ENCODE data around the gene CELA2B.
"Not testable (repeated sequence)": the region's sequence is repeated elsewhere in the genome, so short reads cannot be mapped to it uniquely, and the experiment has no call there.

DNA sequence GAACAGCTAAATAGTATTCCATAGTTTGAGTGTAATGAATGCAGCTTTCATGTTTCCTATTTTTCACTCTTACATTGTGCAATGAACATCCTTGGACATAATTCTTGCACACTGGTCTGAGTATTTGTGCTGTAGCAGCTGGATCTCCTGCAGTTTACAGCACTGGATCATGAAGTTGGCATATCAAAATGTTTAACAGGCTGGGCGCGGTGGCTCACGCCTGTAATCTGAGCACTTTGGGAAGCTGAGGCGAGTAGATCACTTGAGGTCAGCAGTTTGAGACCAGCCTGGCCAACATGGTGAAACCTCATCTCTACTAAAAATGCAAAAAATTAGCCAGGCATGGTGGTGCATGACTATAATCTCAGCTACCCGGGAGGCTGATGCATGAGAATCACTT, 4.8 kb upstream of the CELA2B start:
- not testable (repeated sequence) for TF ChIP-seq POLR2A (IDR thresholded peaks at IDR 0.05)
- TF ChIP-seq, protein P1, sequence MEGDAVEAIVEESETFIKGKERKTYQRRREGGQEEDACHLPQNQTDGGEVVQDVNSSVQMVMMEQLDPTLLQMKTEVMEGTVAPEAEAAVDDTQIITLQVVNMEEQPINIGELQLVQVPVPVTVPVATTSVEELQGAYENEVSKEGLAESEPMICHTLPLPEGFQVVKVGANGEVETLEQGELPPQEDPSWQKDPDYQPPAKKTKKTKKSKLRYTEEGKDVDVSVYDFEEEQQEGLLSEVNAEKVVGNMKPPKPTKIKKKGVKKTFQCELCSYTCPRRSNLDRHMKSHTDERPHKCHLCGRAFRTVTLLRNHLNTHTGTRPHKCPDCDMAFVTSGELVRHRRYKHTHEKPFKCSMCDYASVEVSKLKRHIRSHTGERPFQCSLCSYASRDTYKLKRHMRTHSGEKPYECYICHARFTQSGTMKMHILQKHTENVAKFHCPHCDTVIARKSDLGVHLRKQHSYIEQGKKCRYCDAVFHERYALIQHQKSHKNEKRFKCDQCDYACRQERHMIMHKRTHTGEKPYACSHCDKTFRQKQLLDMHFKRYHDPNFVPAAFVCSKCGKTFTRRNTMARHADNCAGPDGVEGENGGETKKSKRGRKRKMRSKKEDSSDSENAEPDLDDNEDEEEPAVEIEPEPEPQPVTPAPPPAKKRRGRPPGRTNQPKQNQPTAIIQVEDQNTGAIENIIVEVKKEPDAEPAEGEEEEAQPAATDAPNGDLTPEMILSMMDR (IDR thresholded peaks at IDR 0.05), result not testable (repeated sequence)
